Frontal cortex (tissue), 4 donors: ENCODE data around the gene SLC35F2. TPM values are rescaled to one million over a fixed set of nuclear protein-coding genes. Genes with fewer than 3 reads are reported as not detected.
"Not testable (repeated sequence)": the region's sequence is repeated elsewhere in the genome, so short reads cannot be mapped to it uniquely, and the experiment has no call there.

Experiments
- DNase-seq, 2 donors: peaks; one replicate each; pipeline ENCODE4 v3.0.0; 2012; ENCODE audit warnings: low spot score in 2 of 2
- FAIRE-seq: peaks from 2 replicates; lab custom pipeline; 2012; peaks lifted over from hg19 to GRCh38; lab: Jason Lieb, UNC
- total RNA-seq: library from RNA; depleted of rRNA; stranded (reverse); fragments of >200 nt; gene quantifications from one replicate; pipeline ENCODE4 v1.2.3, GENCODE V29; 2014
- donor health status: control.
- donor health status: control.
- donor health status: control.

Gene SLC35F2
- total RNA-seq, 1 donor from 2014 or later: 51.8 TPM

DNA sequence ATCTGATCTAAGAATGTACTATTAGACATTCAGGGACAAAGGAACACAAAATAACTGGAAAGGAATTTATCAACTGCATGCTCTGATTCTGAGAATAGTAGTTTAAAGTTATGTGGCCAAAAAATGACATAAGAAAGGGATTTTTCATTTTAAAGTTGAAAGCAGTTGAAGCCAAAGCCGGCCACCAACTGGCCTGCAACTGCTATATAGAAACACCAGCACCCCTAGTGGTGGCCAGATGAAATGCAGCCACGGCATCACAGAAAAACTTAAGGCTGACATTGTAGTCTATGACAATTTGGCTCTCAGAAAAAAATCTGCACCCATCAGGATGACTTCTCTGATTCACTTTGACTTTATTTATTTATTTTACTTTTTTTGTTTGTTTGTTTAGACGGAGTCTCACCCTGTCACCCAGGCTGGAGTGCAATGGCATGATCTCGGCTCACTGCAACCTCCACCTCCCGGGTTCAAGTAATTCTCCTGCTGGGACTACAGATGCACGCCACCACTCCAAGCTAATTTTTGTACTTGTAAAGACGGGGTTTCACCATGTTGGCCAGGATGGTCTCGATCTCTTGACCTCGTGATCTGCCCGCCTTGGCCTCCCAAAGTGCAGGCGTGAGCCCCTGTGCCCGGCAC, 59.2 kb downstream of the SLC35F2 start:
- FAIRE-seq (no peak), DNase-seq (peak; percentile 10 to 47)

DNA sequence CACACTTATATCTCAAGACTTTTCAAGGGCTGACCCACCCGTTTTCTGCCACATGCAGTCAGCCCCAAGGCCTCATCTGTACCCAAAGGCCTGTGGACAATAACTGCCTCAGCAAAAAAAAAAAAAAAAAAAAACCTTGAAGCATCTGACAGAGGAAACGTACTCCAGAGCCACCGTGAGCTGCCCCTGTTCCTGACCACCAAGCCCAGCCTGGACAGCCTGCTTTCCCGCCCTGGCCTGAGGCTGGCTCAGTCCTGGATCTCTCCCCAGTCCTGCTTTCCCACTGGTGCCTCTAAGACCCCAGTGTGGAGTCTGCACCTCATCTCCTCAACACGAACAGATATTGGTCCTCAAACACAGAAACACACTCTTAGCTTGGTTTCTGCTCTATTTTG, 66.5 kb downstream of the SLC35F2 start:
- FAIRE-seq: no peak
- DNase-seq: no peak

DNA sequence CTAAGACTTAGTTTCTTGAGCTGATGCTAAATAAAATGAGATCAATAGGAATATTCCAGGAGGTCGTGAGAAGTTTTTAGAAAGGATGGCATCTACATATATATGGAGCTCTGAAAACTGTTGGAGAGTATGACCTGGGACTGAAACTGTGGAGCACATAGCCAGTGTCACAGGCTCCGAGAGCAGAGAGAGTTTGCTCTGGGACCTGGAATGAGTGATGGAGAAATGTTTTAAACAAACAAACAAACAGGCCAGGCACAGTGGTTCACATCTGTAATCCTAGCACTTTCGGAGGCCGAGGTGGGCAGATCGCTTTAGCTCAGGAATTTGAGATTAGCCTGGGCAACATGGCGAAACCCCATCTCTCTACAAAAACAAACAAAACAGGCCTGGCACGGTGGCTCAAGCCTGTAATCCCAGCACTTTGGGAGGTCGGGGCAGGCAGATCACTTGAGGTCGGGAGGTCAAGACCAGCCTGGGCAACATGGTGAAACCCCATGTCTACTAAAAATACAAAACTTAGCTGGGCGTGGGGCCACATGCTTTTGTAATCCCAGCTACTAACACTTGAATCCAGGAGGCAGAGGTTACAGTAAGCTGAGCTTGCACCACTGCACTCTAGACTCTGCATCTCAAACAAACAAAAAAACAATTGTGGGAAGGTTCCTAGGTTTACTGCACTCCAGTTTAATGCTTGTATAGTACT, 67.1 kb downstream of the SLC35F2 start:
- no peak for FAIRE-seq
- no peak for DNase-seq

DNA sequence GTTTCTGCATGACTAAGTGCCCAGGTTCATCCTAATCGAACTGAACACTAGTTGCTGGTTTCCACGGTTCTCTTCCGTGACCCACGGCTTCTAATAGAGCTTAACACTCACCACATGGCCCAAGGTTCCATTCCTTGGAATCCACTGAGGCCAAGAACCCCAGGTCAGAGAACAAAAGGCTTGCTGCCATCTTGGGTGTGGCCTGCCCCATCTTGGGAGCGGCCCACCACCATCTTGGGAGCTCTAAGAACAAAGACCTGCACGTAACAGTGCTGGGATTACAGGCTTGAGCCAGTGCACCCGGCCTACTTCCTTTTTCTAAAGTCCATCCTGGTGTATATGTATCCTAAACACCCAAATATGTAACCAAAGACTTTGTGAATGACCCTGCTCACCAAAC, 68.8 kb downstream of the SLC35F2 start:
- DNase-seq (no peak), FAIRE-seq (no peak)

DNA sequence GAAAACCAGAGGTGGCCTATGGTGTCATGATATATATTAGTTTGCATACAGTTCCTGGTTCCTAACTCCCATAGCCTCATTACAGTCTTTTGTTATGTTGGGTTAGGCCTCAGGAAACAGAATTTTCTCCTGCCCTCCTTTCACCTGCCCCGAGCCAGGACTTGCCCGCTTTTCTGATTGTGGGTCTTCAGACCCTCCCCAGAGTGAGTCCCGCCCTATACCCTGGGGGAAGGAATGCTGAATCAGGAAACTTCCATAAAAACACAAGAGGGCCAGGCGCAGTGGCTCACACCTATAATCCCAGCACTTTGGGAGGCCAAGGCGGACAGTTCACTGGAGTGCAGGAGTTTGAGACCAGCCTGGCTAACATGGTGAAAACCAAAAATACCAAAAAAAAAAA, 70.9 kb downstream of the SLC35F2 start:
- FAIRE-seq (no peak), DNase-seq (no peak)

DNA sequence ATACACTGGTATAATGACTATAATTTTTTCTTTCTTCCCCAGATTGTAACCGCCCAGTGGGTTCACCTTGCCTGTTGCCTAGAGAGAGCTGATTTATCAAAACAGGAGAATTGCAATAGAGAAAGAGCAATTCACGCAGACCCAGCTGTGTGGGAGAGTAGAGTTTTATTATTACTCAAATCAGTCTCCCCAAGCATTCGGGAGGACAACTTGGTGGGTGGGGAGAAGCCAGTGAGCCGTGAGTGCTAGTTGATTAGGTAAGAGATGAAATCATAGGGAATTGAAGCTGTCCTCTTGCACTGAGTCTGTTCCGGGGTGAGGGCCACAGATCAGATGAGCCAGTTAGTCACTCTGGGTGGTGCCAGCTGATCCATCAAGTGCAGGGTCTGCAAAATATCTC, 73.2 kb downstream of the SLC35F2 start:
- no peak for DNase-seq
- FAIRE-seq: no peak

DNA sequence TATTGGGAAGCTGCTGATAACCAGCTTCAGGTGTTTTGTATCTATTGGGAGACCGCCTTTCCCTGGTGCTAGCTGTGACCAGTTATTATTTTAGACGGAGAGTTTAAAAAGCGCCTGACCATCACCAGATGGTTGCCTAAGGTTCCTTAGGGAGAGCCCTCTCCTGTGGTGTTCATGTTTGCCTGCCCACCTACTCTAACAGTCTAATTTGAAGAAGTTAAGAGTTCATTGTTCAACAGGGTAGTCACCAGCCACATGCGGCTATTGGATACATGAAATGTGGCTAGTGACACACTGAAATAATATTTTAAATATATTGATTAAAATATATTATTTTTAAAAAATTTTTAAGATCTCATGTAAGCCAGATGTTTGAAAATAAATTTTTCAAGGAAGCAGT, 75.5 kb downstream of the SLC35F2 start:
- no peak for FAIRE-seq

DNA sequence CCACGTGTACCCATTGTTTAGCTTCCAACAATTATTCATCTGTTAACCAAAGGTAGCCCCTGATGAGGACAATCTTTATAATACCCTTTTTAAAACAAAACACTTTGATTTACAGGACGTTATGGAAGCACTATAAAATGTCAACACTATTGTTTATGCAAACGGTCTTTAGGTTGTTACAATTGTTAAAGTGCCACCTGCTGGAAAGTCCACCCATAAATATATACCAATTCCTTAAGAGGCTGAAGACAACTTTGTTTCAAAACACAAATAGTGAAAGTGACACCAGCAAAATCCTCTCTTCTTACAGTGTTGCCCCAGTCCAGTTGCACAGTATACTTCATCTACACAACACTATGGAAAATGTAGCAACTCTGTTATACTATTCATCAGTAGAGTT, 77.8 kb downstream of the SLC35F2 start:
- DNase-seq (no peak), FAIRE-seq (no peak)

More for the DNA sequence above, 75.5 kb downstream of the SLC35F2 start:
- DNase-seq: no peak

DNA sequence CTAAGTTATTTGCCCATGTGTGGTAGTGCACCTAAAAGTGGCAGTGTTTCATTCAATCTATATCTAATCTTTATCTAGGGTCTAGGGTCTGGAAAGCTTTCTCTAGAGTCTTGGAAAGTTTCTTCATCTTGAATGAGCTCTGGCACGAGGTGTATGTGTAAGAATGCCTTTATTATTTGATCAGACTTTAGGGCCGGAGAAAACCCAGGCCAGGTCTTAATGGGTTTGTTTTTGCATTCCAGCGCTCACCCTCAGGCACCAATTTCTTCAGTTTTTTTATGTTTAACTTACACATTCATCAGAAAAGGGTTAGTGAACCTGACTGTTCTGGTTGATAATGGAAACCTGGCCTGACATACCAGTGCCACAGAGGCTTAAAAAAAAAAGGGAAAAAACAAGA, 78.5 kb downstream of the SLC35F2 start:
- DNase-seq (no peak), FAIRE-seq (no peak)

DNA sequence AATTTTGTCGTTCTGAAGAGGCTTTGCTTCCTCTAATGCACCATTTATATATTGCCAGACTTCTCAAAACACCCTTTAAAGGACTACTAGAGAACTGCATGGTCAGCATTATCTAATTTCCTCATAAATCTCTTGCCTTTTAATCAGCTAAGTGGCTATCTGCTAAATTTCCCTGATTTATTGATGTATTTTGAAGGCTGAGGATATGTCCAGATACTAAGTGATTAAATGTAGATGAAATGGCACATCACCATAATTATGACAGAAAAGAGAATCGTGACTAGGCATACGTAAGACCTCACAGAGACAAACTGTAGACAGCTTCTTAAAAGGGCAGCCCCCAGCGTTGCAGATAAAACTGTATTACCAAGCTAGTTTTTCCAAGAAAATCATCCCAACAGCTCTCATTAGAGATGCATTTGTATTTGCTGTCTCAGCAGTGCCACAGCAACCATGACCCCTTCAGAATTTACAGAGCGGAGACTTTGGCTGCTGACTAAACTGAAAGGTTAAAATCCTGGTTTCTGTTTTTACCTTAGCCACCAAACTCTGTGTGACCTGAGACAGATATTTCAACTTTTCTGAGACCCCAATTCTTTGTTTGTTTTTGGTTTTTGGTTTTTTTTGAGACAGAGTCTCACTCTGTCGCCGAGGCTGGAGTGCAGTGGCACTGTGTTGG, 79.6 kb downstream of the SLC35F2 start:
- FAIRE-seq: no peak

DNA sequence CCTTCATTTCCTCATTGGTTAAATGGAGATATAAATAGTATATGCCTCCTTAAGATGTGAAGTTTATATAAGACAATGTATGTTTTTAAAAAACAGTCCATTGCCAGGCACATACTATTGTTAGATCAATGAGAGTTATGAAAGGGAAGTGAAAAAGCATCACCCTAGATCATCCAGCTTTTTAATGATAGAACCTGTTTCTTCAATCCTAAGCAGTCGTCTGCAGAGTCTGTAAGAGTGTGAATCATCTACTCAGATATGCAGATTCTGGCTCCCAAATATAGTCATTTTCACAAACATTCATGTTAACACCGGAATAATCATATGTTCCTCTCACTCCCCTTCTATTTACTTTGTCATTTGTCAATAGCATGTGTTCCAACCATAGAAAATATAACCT, 81.5 kb downstream of the SLC35F2 start:
- no peak for FAIRE-seq
- no peak for DNase-seq

More for the DNA sequence above, 79.6 kb downstream of the SLC35F2 start:
- no peak for DNase-seq

DNA sequence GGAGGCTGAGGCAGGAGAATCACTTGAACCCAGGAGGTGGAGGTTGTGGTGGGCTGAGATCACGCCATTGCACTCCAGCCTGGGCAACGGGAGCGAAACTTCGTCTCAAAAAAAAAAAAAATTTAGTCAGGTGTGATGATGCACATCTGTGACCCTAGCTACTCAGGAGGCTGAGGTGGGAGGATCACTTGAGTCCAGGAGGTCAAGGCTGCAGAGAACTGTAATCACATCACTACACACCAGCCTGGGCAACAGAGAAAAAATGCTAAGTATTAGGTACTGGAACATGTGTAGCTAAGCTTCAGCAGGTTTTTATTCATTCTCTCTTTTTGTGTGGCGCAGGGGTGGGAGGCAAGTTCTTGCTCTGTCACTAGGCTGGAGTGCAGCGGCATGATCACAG, 82.5 kb downstream of the SLC35F2 start:
- DNase-seq: no peak
- FAIRE-seq: no peak

DNA sequence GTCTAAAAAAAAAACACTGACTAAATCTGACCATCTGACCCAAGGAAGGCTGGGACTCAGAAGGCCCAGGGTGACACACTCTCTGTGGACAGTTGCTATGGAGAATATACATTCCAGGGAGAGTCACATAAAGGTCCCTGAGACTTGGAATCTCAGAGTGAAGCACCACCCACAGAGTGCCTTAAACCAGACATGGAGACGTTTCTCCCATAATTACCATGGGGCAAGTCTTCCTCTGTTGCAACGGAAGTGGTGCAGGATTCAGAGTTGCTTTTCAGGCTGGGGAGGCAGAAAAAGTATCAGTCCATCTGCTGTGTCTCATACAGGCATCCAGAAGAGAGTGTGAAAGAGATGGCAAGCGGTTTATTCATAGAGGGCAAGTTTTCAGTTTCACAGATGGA, 88.0 kb downstream of the SLC35F2 start:
- no peak for DNase-seq
- no peak for FAIRE-seq

DNA sequence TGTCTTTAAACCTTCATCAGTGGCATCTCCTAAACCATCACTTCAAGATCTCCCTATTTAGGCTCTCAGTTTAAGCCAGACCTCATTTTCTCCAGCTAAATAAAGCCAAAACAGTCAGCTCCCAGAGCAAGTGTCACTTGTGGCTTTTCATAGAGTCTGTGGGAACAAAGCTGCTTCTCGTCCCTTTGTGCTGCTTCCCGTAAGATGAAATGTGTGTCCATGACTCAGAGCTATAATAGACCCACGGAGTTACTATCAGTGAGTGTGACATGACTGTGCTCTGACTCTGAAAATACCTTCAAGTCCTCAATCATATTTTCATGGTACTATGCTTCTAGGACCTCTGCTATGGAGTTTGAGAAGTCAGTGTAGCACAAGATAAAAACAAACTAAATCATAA, 89.4 kb downstream of the SLC35F2 start:
- FAIRE-seq (no peak), DNase-seq (no peak)

DNA sequence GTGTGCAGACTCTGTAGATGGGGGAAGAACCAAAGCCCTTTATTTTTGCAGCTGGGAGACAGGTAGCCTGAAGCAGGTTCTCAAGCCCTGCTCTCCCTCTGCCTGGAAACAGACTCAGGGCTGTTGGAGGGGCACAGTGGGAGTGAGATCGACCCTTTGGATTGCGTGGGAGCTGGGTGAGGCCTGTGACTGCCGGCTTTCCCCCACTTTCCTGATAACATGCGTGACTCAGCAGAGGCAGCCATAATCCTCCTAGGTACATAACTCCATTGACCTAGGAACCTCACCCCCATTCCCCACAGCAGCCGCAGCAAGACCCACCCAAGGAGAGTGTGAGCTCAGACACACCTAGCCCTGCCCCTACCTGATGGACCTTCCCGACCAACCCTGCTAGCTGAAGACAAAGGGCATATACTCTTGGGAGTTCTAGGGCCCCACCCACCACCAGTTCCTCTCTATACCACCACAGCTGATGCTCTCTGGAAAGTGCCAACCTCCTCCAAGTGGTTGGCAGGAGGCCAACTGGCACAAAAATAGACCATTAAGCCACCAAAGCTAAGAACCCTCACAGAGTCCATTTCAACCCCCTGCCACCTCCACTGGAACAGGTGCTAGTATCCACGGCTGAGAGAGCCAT, 99.8 kb downstream of the SLC35F2 start:
- FAIRE-seq, DNase-seq: not testable (repeated sequence)

DNA sequence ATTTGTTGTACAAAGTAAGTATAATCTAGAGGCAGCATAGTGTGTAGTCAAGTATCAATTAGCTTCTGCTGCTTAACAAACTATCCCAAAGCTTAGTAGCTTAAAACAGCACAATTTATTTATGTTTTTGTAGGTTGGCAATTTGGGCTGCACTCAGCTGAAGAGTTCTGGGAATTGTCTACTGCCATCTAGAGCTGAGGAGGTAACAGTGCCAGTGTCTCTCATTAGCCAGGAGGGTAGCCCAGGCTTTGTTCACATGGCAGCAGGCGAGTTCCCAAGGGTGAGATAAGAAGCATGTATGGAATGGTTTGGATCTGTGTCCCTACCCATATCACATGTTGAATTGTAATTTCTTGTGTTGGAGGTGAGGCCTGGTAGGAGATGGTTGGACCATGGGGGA, 100.9 kb downstream of the SLC35F2 start:
- no peak for FAIRE-seq
- no peak for DNase-seq

DNA sequence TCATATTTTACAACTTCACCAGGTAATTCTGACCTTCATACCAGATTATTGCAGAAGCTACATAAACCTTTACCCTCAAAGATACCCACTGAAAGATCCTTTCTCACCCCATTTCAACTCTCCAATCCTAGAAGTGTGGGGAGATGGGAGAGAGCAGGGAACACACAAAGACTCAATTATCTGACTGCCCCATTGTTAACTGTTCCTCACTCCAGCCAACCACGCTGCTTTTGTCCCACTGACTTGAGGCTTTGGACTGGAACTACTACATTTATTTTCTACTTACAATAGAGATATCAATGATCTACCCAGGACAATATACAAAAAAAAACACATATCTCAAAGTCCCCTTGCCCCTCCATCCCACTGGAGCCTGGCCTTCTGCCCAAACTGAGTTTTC, 102.0 kb downstream of the SLC35F2 start:
- FAIRE-seq: no peak
- DNase-seq: peak in 1 of 2 donors; percentile 21

DNA sequence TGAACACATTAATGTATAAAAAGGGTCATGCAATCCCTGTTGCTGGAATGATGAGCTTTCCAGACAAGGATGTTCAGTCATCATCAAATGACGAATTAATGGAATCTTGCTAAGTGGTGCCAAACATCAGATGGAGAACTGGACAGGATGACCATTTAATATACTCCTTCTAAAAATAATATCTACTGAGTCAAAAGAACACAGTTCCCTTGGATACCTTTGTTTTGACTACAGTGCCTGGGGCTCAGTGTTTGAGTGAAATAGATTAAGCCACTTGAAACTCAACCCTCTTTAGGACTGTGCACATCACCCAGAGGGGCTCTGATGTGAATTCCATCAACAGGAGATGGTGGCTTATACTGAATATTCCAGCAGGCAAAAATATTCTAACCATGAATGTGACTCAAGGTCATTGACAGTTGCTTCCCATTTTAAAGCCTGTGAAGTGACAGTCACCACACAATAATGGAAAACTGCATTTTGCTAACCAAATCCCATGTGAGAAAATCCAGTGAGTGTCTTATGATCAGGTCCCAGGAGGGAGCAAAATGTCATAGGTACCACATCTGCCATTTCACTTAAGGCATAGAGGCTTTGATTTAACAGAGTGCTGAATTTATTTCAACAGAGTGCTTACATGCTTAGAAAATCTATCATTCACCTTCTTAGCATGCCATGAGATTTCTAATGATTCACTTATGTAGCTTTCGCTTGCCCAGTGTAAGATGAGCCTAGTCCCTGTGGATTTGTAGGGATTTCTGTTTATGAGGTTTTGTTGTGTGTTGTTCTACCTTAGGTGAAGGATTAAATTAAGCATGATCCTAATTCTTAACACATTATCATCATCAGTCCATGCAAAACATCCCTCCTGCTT, 105.4 kb downstream of the SLC35F2 start:
- DNase-seq: no peak
- FAIRE-seq: no peak

DNA sequence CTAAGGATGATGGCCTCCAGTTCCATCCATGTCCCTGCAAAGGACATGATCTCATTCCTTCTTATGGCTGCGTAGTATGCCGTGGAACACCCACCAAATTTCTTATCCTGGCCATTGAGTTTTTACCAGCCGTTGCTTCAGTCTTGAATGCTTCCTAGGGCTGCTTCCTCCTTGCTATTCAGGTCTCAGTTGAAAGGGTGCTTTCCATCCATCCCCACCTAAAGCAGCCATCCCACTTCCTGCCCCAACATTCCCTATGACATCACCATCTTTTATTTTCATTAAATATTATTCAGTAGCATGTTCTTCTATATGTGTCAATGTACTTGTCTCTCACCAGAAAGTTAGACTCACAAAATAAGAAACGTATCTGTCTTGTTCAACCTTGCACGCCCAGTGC, 106.1 kb downstream of the SLC35F2 start:
- FAIRE-seq (no peak), DNase-seq (no peak)

DNA sequence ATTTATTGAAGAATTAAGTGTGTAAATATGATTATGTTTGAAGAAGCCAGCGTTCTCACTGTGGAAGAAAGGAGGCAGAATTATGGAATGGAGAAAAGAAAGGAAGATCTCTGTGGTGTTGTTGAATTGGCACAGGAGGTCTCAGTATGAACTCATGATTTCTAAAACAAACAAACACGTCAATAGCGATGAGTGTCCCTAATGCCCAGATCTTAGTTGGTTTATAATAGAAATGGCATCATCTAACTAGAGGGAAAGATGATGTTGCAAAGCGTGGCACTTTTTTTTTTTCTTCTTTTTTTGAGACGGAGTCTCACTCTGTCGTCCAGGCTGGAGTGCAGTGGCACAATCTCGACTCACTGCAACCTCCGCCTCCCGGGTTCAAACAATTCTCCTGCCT, 107.5 kb downstream of the SLC35F2 start:
- DNase-seq (no peak), FAIRE-seq (no peak)
